ENCODE measurements around the gene PARD3B.

PARD3B gene

DNA sequence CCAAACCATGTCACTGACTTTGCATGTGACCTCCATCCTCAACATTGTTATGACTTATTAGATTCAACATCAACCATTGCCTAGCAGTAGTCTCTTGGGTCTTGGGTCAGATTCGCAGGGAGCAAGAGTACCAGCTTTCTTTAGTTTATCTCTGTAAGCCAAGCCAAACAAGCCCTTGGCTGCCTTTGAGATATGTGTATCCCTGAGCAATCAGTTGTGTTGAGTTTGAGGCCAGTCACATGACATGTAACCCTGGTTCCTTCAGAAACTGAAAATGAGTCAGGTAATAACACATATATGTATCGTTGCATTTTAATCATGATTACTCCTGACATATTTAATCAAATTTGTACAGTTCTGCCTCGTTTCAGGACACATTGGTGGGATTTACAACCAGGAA lies 173.3 kb downstream of the PARD3B start:
- no peak overlapping the region for H3K4me3 ChIP-seq (ENCODE audit: low read depth, low read length)
- no peak for TF ChIP-seq CTCF (IDR thresholded peaks at IDR 0.05; ENCODE audit: insufficient read depth, low read depth, low read length, missing control alignments)
- no peak for DNase-seq (ENCODE audit: low read depth)

DNA sequence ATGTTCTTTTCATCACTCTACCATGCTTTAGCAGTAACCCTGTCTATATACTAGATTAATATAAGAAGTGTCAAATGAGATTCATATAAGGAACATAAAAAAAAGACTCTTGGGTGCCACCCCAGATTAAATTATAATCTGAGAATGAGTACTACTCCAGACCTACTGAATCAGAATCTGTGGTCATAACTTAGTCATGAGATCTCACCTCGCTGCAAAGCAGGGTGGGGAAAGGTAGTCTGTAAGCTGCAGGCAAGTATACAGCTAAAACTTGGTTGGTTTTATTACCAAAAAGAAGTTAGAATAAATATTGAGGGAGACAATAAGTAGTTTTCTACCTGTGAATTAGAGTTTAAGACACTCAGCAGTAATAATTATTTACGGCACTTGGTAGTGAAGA lies 175.6 kb downstream of the PARD3B start:
- no peak for TF ChIP-seq CTCF (IDR thresholded peaks at IDR 0.05; ENCODE audit: insufficient read depth, low read depth, low read length, missing control alignments)
- no peak for DNase-seq (ENCODE audit: low read depth)
- no peak overlapping the region for H3K4me3 ChIP-seq (ENCODE audit: low read depth, low read length)

GRCh38 chr2:204722207-204722606 lies 176.9 kb downstream of the PARD3B start:
- TF ChIP-seq CTCF (IDR thresholded peaks at IDR 0.05; ENCODE audit: insufficient read depth, low read depth, low read length, missing control alignments), result no peak
- no peak for DNase-seq (ENCODE audit: low read depth)
- no peak overlapping the region for H3K4me3 ChIP-seq (ENCODE audit: low read depth, low read length)

DNA sequence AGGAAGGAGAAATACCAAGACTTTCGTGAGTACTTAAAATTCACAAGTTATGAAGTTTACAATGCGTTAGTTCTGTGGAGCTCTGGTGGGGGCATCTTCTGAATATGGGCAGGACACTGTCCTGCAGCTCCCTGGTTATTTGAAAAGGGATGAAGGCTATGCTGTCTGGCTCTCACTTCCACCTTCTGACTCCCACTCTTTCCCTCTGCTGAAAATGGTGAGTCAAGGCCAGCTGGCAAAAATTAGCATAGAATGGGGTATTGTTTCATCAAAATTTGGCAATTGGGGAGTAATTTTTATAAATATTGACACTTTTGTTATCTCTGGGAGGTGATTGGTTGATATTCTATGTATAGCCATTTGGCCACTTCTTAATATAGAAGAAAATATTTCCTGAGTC lies 177.4 kb downstream of the PARD3B start:
- no peak for DNase-seq (ENCODE audit: low read depth)
- no peak overlapping the region for H3K4me3 ChIP-seq (ENCODE audit: low read depth, low read length)
- TF ChIP-seq CTCF (IDR thresholded peaks at IDR 0.05; ENCODE audit: insufficient read depth, low read depth, low read length, missing control alignments), result no peak

GRCh38 chr2:204725693-204726360 lies 180.6 kb downstream of the PARD3B start:
- no peak for TF ChIP-seq CTCF (IDR thresholded peaks at IDR 0.05; ENCODE audit: insufficient read depth, low read depth, low read length, missing control alignments)
- no peak overlapping the region for H3K4me3 ChIP-seq (ENCODE audit: low read depth, low read length)
- no peak for DNase-seq (ENCODE audit: low read depth)

DNA sequence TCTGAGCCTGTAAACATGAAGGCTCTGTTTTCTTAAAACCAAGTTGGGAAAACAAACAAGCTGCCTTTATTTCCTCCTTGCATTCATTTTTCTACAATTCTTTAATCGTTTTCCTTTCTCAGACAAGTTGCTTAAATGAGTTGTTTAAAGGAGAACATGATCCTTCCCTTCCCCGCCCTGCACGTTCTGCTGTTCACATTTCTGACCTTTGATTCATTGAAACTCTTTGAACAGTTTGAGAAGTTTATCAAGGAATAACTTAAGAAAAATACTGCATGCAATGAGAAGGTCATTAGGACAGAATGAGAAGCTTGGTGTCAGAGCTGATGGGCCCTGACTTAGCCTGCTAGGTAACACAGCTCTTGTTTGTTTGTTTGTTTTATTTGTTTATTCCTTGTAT lies 181.6 kb downstream of the PARD3B start:
- no peak for TF ChIP-seq CTCF (IDR thresholded peaks at IDR 0.05; ENCODE audit: insufficient read depth, low read depth, low read length, missing control alignments)
- no peak for DNase-seq (ENCODE audit: low read depth)
- no peak overlapping the region for H3K4me3 ChIP-seq (ENCODE audit: low read depth, low read length)

DNA sequence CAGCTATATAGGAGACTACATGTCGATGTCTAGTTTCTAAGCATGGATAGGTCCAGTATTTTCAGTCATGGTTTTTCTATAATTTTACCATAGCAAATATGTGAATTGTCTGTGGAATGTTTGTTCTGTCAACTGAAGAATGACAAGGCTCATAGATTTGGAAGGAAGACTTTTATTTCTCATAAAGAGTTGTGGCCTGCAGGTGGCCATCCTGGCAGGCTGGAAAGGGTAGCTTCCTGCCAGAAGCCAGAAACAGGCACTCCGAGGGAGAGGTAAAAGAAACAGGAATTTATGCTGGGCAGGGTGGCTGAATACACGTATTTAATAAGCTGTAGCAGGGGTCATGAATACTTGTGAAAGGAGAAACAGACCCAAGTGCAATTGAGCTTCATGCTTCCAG lies 182.1 kb downstream of the PARD3B start:
- TF ChIP-seq CTCF (IDR thresholded peaks at IDR 0.05; ENCODE audit: insufficient read depth, low read depth, low read length, missing control alignments), result no peak
- DNase-seq (ENCODE audit: low read depth), result no peak
- H3K4me3 ChIP-seq (ENCODE audit: low read depth, low read length), result no peak overlapping the region

Data from GM12865 (cell line).